ENCODE data around the gene DPM2.

DPM2 gene

GRCh38 chr9:127898433-127899127 is 39.1 kb downstream of the DPM2 start:
- peak; percentile 89 for DNase-seq (ENCODE audit: low read depth)

GRCh38 chr9:127897193-127897692 is 40.4 kb downstream of the DPM2 start:
- peak; percentile 62 for DNase-seq (ENCODE audit: low read depth)

GRCh38 chr9:127896395-127897192 is 41.1 kb downstream of the DPM2 start:
- no peak for DNase-seq (ENCODE audit: low read depth)

- no peak for DNase-seq (ENCODE audit: low read depth)
These were observed 41.8 kb downstream of the DPM2 start for GRCh38 chr9:127895811-127896210.

- no peak for DNase-seq (ENCODE audit: low read depth)
These were observed 44.3 kb downstream of the DPM2 start for GRCh38 chr9:127893392-127893791.

GRCh38 chr9:127892831-127893230 is 44.8 kb downstream of the DPM2 start:
- no peak for DNase-seq (ENCODE audit: low read depth)

GRCh38 chr9:127890053-127890452 is 47.6 kb downstream of the DPM2 start:
- no peak for DNase-seq (ENCODE audit: low read depth)

GRCh38 chr9:127887792-127888191 is 49.9 kb downstream of the DPM2 start:
- no peak for DNase-seq (ENCODE audit: low read depth)

GRCh38 chr9:127886401-127886972 is 51.2 kb downstream of the DPM2 start:
- no peak for DNase-seq (ENCODE audit: low read depth)

GRCh38 chr9:127885508-127886281 is 52.0 kb downstream of the DPM2 start:
- DNase-seq (ENCODE audit: low read depth), result no peak

All from stromal cell of bone marrow (primary cell).